HCT116 (cell line): ENCODE measurements around the gene TRIM5. TPM values are rescaled to one million over a fixed set of nuclear protein-coding genes. Genes with fewer than 3 reads are reported as not detected.

Source experiments
- ATAC-seq: fragments of 200-7000 bp; cut with Tn5 transposase; 2 replicates; pipeline ENCODE4 v1.9.1; 2020; ENCODE audit warnings: mild to moderate bottlenecking, moderate library complexity
- BruUV-seq: library from RNA; stranded (reverse); fragments of 400-500 nt; replicated peaks from 2 replicates; lab custom pipeline; 2021; lab: Mats Ljungman, UMichigan
- CTCF ChIA-PET: fragments of 300-600 bp; sonication (Branson Sonifier 250); formaldehyde crosslinking; loops from one replicate; lab custom pipeline; 2021; ENCODE audit warnings: antibody characterized with exemption; lab: Charles Lee
- POLR2A ChIA-PET: fragments of 300-600, 350-600 bp; sonication (Branson Sonifier 250); formaldehyde crosslinking; loops from one replicate; lab custom pipeline; 2021; ENCODE audit warnings: antibody characterized with exemption; lab: Charles Lee
- RAD21 ChIA-PET, 2 experiments: fragments of 300-600 bp; sonication (Branson Sonifier 250); formaldehyde crosslinking; loops; one replicate each; lab custom pipeline; 2023; ENCODE audit warnings: low total read pairs in 2 of 2; ENCODE audit not compliant: uncharacterized antibody in 2 of 2, unreplicated experiment in 2 of 2, low non-redundant PET in 1 of 2; lab: Charles Lee
- DNase-seq: peaks from one replicate; pipeline ENCODE4 v3.0.0-alpha.2; 2010; ENCODE audit warnings: low read depth, low spot score
- H2AFZ ChIP-seq: fragments of 200-600 bp; shearing (Covaris generic), sonication (generic); 2 replicates; pipeline ENCODE4 v1.6.1; 2017; ENCODE audit warnings: low read depth, mixed run types, mixed read lengths, antibody characterized with exemption, low read length; ENCODE audit not compliant: poor library complexity, severe bottlenecking
- H3K27ac ChIP-seq: 2 replicates; pipeline ENCODE4 v1.5.1; 2012; ENCODE audit warnings: low read depth, low read length
- H3K27me3 ChIP-seq: fragments of 200-600 bp; sonication (generic); 2 replicates; pipeline ENCODE4 v1.6.1; 2016; ENCODE audit warnings: mixed run types, low read length, mixed read lengths; ENCODE audit not compliant: insufficient read depth
- H3K36me3 ChIP-seq, 2 experiments: fragments of 200-500 bp in 1 of 2; fragments of 200-600 bp in 1 of 2; sonication (Bioruptor generic) in 1 of 2; sonication (generic) in 1 of 2; 2 replicates each; pipeline versions ENCODE4 v1.5.1 to v1.6.1; 2014 to 2016; ENCODE audit warnings: low read length in 2 of 2, inconsistent platforms in 1 of 2, mixed read lengths in 1 of 2, mixed run types in 1 of 2; ENCODE audit not compliant: insufficient read depth in 2 of 2, control insufficient read depth in 1 of 2
- H3K4me1 ChIP-seq, 2 experiments: fragments of 200-600 bp in 1 of 2; sonication (generic) in 1 of 2; 2 replicates each; pipeline versions ENCODE4 v1.5.1 to v1.6.1; 2012 to 2017; ENCODE audit warnings: low read length in 2 of 2, inconsistent platforms in 1 of 2, mild to moderate bottlenecking in 1 of 2, mixed read lengths in 1 of 2, mixed run types in 1 of 2, moderate library complexity in 1 of 2; ENCODE audit not compliant: insufficient read depth in 2 of 2, control insufficient read depth in 1 of 2
- H3K4me2 ChIP-seq: fragments of 200-600 bp; sonication (generic); 2 replicates; pipeline ENCODE4 v1.6.1; 2017; ENCODE audit warnings: mixed run types, low read length, mixed read lengths
- H3K4me3 ChIP-seq, 2 experiments: fragments of 200-600 bp in 1 of 2; sonication (generic) in 1 of 2; replicated peaks in 1 of 2; 2 replicates each; pipeline ENCODE4 v1.5.1; 2011 to 2016; ENCODE audit warnings: low read length in 2 of 2, control low read depth in 1 of 2, low read depth in 1 of 2, mild to moderate bottlenecking in 1 of 2, mixed read lengths in 1 of 2, mixed run types in 1 of 2
- H3K79me2 ChIP-seq: fragments of 200-600 bp; sonication (generic); 2 replicates; pipeline ENCODE4 v1.6.1; 2017; ENCODE audit warnings: mild to moderate bottlenecking, mixed run types, low read length, moderate library complexity, mixed read lengths; ENCODE audit not compliant: insufficient read depth
- H3K9ac ChIP-seq: fragments of 200-600 bp; sonication (generic); 2 replicates; pipeline ENCODE4 v1.6.1; 2016; ENCODE audit warnings: low read length, mixed read lengths
- H3K9me2 ChIP-seq: fragments of 200-600 bp; sonication (generic), shearing (Covaris generic); 2 replicates; pipeline ENCODE4 v1.6.1; 2017; ENCODE audit warnings: mixed run types, mild to moderate bottlenecking, moderate library complexity; ENCODE audit not compliant: insufficient read depth
- H3K9me3 ChIP-seq, 2 experiments: fragments of 200-500 bp in 1 of 2; fragments of 200-600 bp in 1 of 2; sonication (Bioruptor generic) in 1 of 2; sonication (generic) in 1 of 2; 2 replicates each; pipeline ENCODE4 v1.6.1; 2014 to 2017; ENCODE audit warnings: low read length in 2 of 2, mixed read lengths in 2 of 2, inconsistent platforms in 1 of 2, low read depth in 1 of 2, mild to moderate bottlenecking in 1 of 2, mixed run types in 1 of 2, moderate library complexity in 1 of 2; ENCODE audit not compliant: control insufficient read depth in 1 of 2, insufficient read depth in 1 of 2
- H4K20me1 ChIP-seq: fragments of 200-600 bp; sonication (generic), shearing (Covaris generic); 2 replicates; pipeline ENCODE4 v1.6.1; 2017; ENCODE audit warnings: mixed run types, mild to moderate bottlenecking, moderate library complexity; ENCODE audit not compliant: insufficient read depth
- CBX3 ChIP-seq: IDR thresholded peaks from 2 replicates; pipeline ENCODE4 v1.6.1; 2012; ENCODE audit warnings: low read depth
- CEBPB ChIP-seq: IDR thresholded peaks from 2 replicates; pipeline ENCODE4 v1.6.1; 2012; ENCODE audit warnings: low read depth
- CTCF ChIP-seq, 3 experiments: fragments of 200-600 bp in 1 of 3; sonication (generic) in 1 of 3; IDR thresholded peaks in 2 of 3; conservative IDR thresholded peaks in 1 of 3; 2 replicates each; pipeline ENCODE4 v1.5.1; 2012 to 2017; ENCODE audit warnings: low read depth in 2 of 3, low read length in 2 of 3, antibody characterized with exemption in 1 of 3, borderline replicate concordance in 1 of 3, control low read depth in 1 of 3, mild to moderate bottlenecking in 1 of 3, mixed read lengths in 1 of 3, mixed run types in 1 of 3, moderate library complexity in 1 of 3; ENCODE audit not compliant: insufficient read depth in 1 of 3
- EZH2 ChIP-seq: fragments of 200-600 bp; sonication (generic); IDR thresholded peaks from 2 replicates; pipeline ENCODE4 v1.6.1; 2017; ENCODE audit warnings: antibody characterized with exemption, mixed run types
- EZH2phosphoT487 ChIP-seq: fragments of 200-600 bp; IDR thresholded peaks from 2 replicates; pipeline ENCODE4 v1.6.1; 2018; ENCODE audit warnings: antibody characterized with exemption, borderline replicate concordance
- FOSL1 ChIP-seq: IDR thresholded peaks from 2 replicates; pipeline ENCODE4 v1.6.1; 2012; ENCODE audit warnings: low read depth
- JUND ChIP-seq: IDR thresholded peaks from 2 replicates; pipeline ENCODE4 v1.6.1; 2012
- MAX ChIP-seq: IDR thresholded peaks from 2 replicates; pipeline ENCODE4 v1.6.1; 2012
- POLR2AphosphoS5 ChIP-seq: IDR thresholded peaks from 2 replicates; pipeline ENCODE4 v1.6.1; 2011; ENCODE audit warnings: mild to moderate bottlenecking, low read depth, low read length, moderate library complexity
- RAD21 ChIP-seq: IDR thresholded peaks from 2 replicates; pipeline ENCODE4 v1.6.1; 2012; ENCODE audit warnings: low read depth, mild to moderate bottlenecking
- SIN3A ChIP-seq: IDR thresholded peaks from 2 replicates; pipeline ENCODE4 v1.6.1; 2012; ENCODE audit warnings: low read depth
- SRF ChIP-seq: IDR thresholded peaks from 2 replicates; pipeline ENCODE4 v1.6.1; 2012; ENCODE audit warnings: low read depth
- YY1 ChIP-seq: IDR thresholded peaks from 2 replicates; pipeline ENCODE4 v1.6.1; 2011; ENCODE audit warnings: low read length, low read depth, moderate library complexity, mild to moderate bottlenecking; ENCODE audit not compliant: insufficient replicate concordance; ENCODE audit errors: extremely low read depth
- ZNF274 ChIP-seq: fragments of 200-500 bp; sonication (Bioruptor generic); IDR thresholded peaks from 2 replicates; pipeline ENCODE4 v1.6.1; 2014; ENCODE audit warnings: mild to moderate bottlenecking, low read depth, low read length, inconsistent platforms
- intact Hi-C: fragments of 100-400 bp; cut with micrococcal nuclease; formaldehyde crosslinking; loops from 2 replicates; pipeline ENCODE4 v1.10.0; 2022
- total RNA-seq: library from RNA; stranded (reverse); gene quantifications from one replicate; pipeline ENCODE4 v1.2.1, GENCODE V29; 2021; ENCODE audit not compliant: unreplicated experiment

Gene TRIM5
- total RNA-seq, 1 experiment from 2014 or later: 13.7 TPM

GRCh38 chr11:5666402-5666793 is 18.5 kb downstream of the TRIM5 start:
- DNase-seq: no peak
- H3K4me2 ChIP-seq: no peak overlapping the region
- POLR2A ChIA-PET: no interaction called here
- H3K27me3 ChIP-seq: no peaks in the 10 kb centered on the region
- H3K9me3 ChIP-seq: no peaks in the 10 kb centered on the region
- no peaks in the 10 kb centered on the region for H4K20me1 ChIP-seq
- H3K36me3 ChIP-seq: peaks cover 0 to 3% of the 10 kb centered on the region in 2 experiments; a peak in 1 of 4 replicates
- H3K9ac ChIP-seq: no peak overlapping the region
- TF ChIP-seq SRF (no peak), YY1 (no peak), RAD21 (no peak), EZH2phosphoT487 (no peak), CEBPB (no peak), CTCF (IDR thresholded peaks at IDR 0.05 in 2 of 3, conservative IDR thresholded peaks at IDR 0.05 in 1 of 3; ENCODE audit: borderline replicate concordance in 1 of 3, insufficient read depth in 1 of 3, low read depth in 2 of 3, low read length in 2 of 3) (no peak), MAX (no peak), POLR2AphosphoS5 (no peak), CBX3 (no peak), JUND (no peak; the same call in 1 of the 2 replicates), EZH2 (no peak), FOSL1 (no peak), SIN3A (no peak), ZNF274 (no peak)
- TF ChIP-seq, all 23 proteins: peak for 0
- Histone ChIP-seq H3K79me2 (no peaks in the 10 kb centered on the region), H3K4me3 (no peak overlapping the region), H3K9me2 (no peaks in the 10 kb centered on the region), H3K27ac (no peak overlapping the region), H3K4me1 (peaks cover 4 to 13% of the 10 kb centered on the region in 2 experiments; a peak in 2 of 4 replicates), H2AFZ (no peak overlapping the region)
- no TSS peak for BruUV-seq
- ChIA-PET RAD21 (no interaction called here), CTCF (no interaction called here)
- intact Hi-C loops: no loop called here
- peak; percentile 27; the same call in 1 of the 2 replicates for ATAC-seq
